H9 (cell line): Measurements from ENCODE around the gene CDH23. TPM values are rescaled to one million over a fixed set of nuclear protein-coding genes. Genes with fewer than 3 reads are reported as not detected.

ENCODE experiments used
- DNase-seq: peaks from one replicate; pipeline ENCODE4 v3.0.0-alpha.2; 2017
- H2AFZ ChIP-seq: one replicate; pipeline ENCODE4 v1.6.1; 2013; ENCODE audit warnings: mild to moderate bottlenecking, low read length, control low read depth, moderate library complexity
- H2AK5ac ChIP-seq: 2 replicates; pipeline ENCODE4 v1.6.1; 2013; ENCODE audit warnings: low read length, control low read depth, mixed read lengths; ENCODE audit not compliant: insufficient read length
- H2BK120ac ChIP-seq: one replicate; pipeline ENCODE4 v1.6.1; 2013; ENCODE audit warnings: low read depth, mild to moderate bottlenecking, low read length, control low read depth, inconsistent platforms; ENCODE audit not compliant: poor library complexity, severe bottlenecking
- H2BK12ac ChIP-seq: 2 replicates; pipeline ENCODE4 v1.6.1; 2013; ENCODE audit warnings: low read length, control low read depth, mixed read lengths, low read depth; ENCODE audit not compliant: insufficient read length
- H2BK15ac ChIP-seq: 2 replicates; pipeline ENCODE4 v1.6.1; 2013; ENCODE audit warnings: low read depth, low read length, control low read depth
- H2BK20ac ChIP-seq: one replicate; pipeline ENCODE4 v1.6.1; 2013; ENCODE audit warnings: low read depth, mild to moderate bottlenecking, low read length, control low read depth, inconsistent platforms; ENCODE audit not compliant: poor library complexity, severe bottlenecking
- H2BK5ac ChIP-seq: 2 replicates; pipeline ENCODE4 v1.6.1; 2013; ENCODE audit warnings: low read length, control low read depth, mixed read lengths; ENCODE audit not compliant: insufficient read length
- H3K14ac ChIP-seq: 2 replicates; pipeline ENCODE4 v1.6.1; 2013; ENCODE audit warnings: low read length, control low read depth; ENCODE audit not compliant: insufficient read depth
- H3K18ac ChIP-seq: 2 replicates; pipeline ENCODE4 v1.6.1; 2013; ENCODE audit warnings: low read depth, mild to moderate bottlenecking, mixed read lengths, low read length, control low read depth; ENCODE audit not compliant: insufficient read length
- H3K23ac ChIP-seq: 2 replicates; pipeline ENCODE4 v1.6.1; 2013; ENCODE audit warnings: low read length, control low read depth, mixed read lengths, low read depth; ENCODE audit not compliant: insufficient read length
- H3K23me2 ChIP-seq: 2 replicates; pipeline ENCODE4 v1.6.1; 2013; ENCODE audit warnings: low read depth, mild to moderate bottlenecking, mixed read lengths, low read length, control low read depth; ENCODE audit not compliant: insufficient read length, poor library complexity, severe bottlenecking
- H3K27ac ChIP-seq: 2 replicates; pipeline ENCODE4 v1.5.1; 2013; ENCODE audit warnings: low read length, control low read depth, mixed read lengths, low read depth; ENCODE audit not compliant: insufficient read length
- H3K27me3 ChIP-seq: 2 replicates; pipeline ENCODE4 v1.6.1; 2013; ENCODE audit warnings: low read length, control low read depth, inconsistent platforms; ENCODE audit not compliant: insufficient read depth
- H3K4ac ChIP-seq: 2 replicates; pipeline ENCODE4 v1.6.1; 2013; ENCODE audit warnings: low read depth, mild to moderate bottlenecking, control low read depth, inconsistent platforms, low read length, moderate library complexity
- H3K4me1 ChIP-seq: 2 replicates; pipeline ENCODE4 v1.6.1; 2013; ENCODE audit warnings: low read length, control low read depth, inconsistent platforms; ENCODE audit not compliant: insufficient read depth
- H3K4me2 ChIP-seq: 2 replicates; pipeline ENCODE4 v1.6.1; 2013; ENCODE audit warnings: low read length, control low read depth, mixed read lengths; ENCODE audit not compliant: insufficient read length, insufficient read depth
- H3K56ac ChIP-seq: 2 replicates; pipeline ENCODE4 v1.6.1; 2013; ENCODE audit warnings: low read depth, mild to moderate bottlenecking, mixed read lengths, low read length, control low read depth; ENCODE audit not compliant: insufficient read length
- H3K79me1 ChIP-seq: 2 replicates; pipeline ENCODE4 v1.6.1; 2013; ENCODE audit warnings: low read depth, mild to moderate bottlenecking, moderate library complexity, low read length, control low read depth, inconsistent platforms; ENCODE audit not compliant: insufficient read depth, poor library complexity, severe bottlenecking
- H3K79me2 ChIP-seq: 2 replicates; pipeline ENCODE4 v1.6.1; 2013; ENCODE audit warnings: low read length, control low read depth, inconsistent platforms; ENCODE audit not compliant: insufficient read depth
- H3K9ac ChIP-seq: 2 replicates; pipeline ENCODE4 v1.6.1; 2013; ENCODE audit warnings: low read length, control low read depth, mixed read lengths; ENCODE audit not compliant: insufficient read length; ENCODE audit errors: extremely low read depth
- H3K9me3 ChIP-seq: one replicate; pipeline ENCODE4 v1.6.1; 2013; ENCODE audit warnings: low read depth, low read length, inconsistent platforms; ENCODE audit not compliant: control insufficient read depth
- H3T11ph ChIP-seq: one replicate; pipeline ENCODE4 v1.6.1; 2013; ENCODE audit warnings: mild to moderate bottlenecking, low read length, control low read depth, inconsistent platforms
- H4K20me1 ChIP-seq: one replicate; pipeline ENCODE4 v1.6.1; 2013; ENCODE audit not compliant: control insufficient read depth, insufficient read length, insufficient read depth
- H4K5ac ChIP-seq: 2 replicates; pipeline ENCODE4 v1.6.1; 2013; ENCODE audit warnings: low read depth, mild to moderate bottlenecking, mixed read lengths, low read length, control low read depth; ENCODE audit not compliant: insufficient read length
- H4K8ac ChIP-seq: replicated peaks from 2 replicates; pipeline ENCODE4 v1.6.1; 2013; ENCODE audit warnings: low read length, control low read depth, mixed read lengths, low read depth; ENCODE audit not compliant: insufficient read length
- H4K91ac ChIP-seq: 2 replicates; pipeline ENCODE4 v1.6.1; 2013; ENCODE audit warnings: low read depth, mild to moderate bottlenecking, moderate library complexity, mixed read lengths, low read length, control low read depth; ENCODE audit not compliant: insufficient read length
- H3K27ac Mint-ChIP-seq, 3 experiments: 2 replicates in 2 of 3; 3 replicates in 1 of 3; pipeline ENCODE4 v1.8.0; 2020 to 2021; ENCODE audit warnings: mixed read lengths in 3 of 3, mild to moderate bottlenecking in 1 of 3, moderate library complexity in 1 of 3
- H3K27me3 Mint-ChIP-seq: 2 replicates; pipeline ENCODE4 v1.8.0; 2021; ENCODE audit warnings: low read depth, mild to moderate bottlenecking, moderate library complexity, mixed read lengths
- H3K36me3 Mint-ChIP-seq, 3 experiments: 2 replicates in 2 of 3; 3 replicates in 1 of 3; pipeline ENCODE4 v1.8.0; 2020 to 2021; ENCODE audit warnings: low read depth in 3 of 3, mixed read lengths in 3 of 3; ENCODE audit not compliant: insufficient read depth in 1 of 3
- H3K4me1 Mint-ChIP-seq, 2 experiments: 2 replicates each; pipeline ENCODE4 v1.8.0; 2020; ENCODE audit warnings: mixed read lengths in 2 of 2
- H3K4me3 Mint-ChIP-seq, 2 experiments: 2 replicates in 1 of 2; 3 replicates in 1 of 2; pipeline ENCODE4 v1.8.0; 2020 to 2021; ENCODE audit warnings: mild to moderate bottlenecking in 2 of 2, mixed read lengths in 2 of 2, moderate library complexity in 1 of 2
- H3K9me3 Mint-ChIP-seq, 2 experiments: 2 replicates in 1 of 2; 3 replicates in 1 of 2; pipeline ENCODE4 v1.8.0; 2020; ENCODE audit warnings: mild to moderate bottlenecking in 2 of 2, mixed read lengths in 2 of 2, moderate library complexity in 1 of 2
- CTCF ChIP-seq: fragments of 200-600 bp; sonication (generic); conservative IDR thresholded peaks from 3 replicates; pipeline ENCODE4 v1.8.0; 2021; ENCODE audit warnings: antibody characterized with exemption, mild to moderate bottlenecking
- WGBS: extraction: QIAGEN DNeasy Blood & Tissue Kit; methylation state at CpG from one replicate; pipeline ENCODE4 v1.1.7; 2013; ENCODE audit warnings: missing lambda C conversion rate, low lambda C conversion rate, mixed read lengths; ENCODE audit not compliant: insufficient read length; ENCODE audit errors: extremely low coverage; 5-methylcytosine and 5-hydroxymethylcytosine counted together
- total RNA-seq: library from RNA; stranded (reverse); gene quantifications from 2 replicates; pipeline ENCODE4 v1.2.1, GENCODE V29; 2021

Gene CDH23
- total RNA-seq, 1 experiment from 2014 or later, result 2.1 TPM

- H2BK12ac ChIP-seq, result no peak overlapping the region
- no peak overlapping the region for H3K18ac ChIP-seq
- DNase-seq, result no peak
- no peak overlapping the region for H2BK20ac ChIP-seq
- H3K4me1 Mint-ChIP-seq, result peaks cover 22 to 46% of the 10 kb centered on the region in 2 experiments
- no peak overlapping the region for H2BK15ac ChIP-seq
- no peaks in the 10 kb centered on the region for H3K9me3 Mint-ChIP-seq
- H3K27ac Mint-ChIP-seq, result no peak overlapping the region; a peak in 1 of 7 replicates
- no peaks in the 10 kb centered on the region for H3K27me3 ChIP-seq
- no peak overlapping the region for H3K14ac ChIP-seq
- H2BK5ac ChIP-seq, result no peak overlapping the region
- no peak overlapping the region for H3K4ac ChIP-seq
- no peak overlapping the region for H3T11ph ChIP-seq
- no peak overlapping the region for H3K4me3 Mint-ChIP-seq
- H3K56ac ChIP-seq, result no peak overlapping the region
- no peaks in the 10 kb centered on the region for H3K23me2 ChIP-seq
- H3K27ac ChIP-seq, result no peak overlapping the region
- H2AK5ac ChIP-seq, result no peak overlapping the region
- H4K91ac ChIP-seq, result no peak overlapping the region
- no peaks in the 10 kb centered on the region for H3K36me3 Mint-ChIP-seq
- H4K5ac ChIP-seq, result no peak overlapping the region
- no peaks in the 10 kb centered on the region for H3K79me1 ChIP-seq
- H3K4me1 ChIP-seq, result no peaks in the 10 kb centered on the region; the same call in 1 of the 2 replicates
- no peak overlapping the region for H3K23ac ChIP-seq
- H3K27me3 Mint-ChIP-seq, result peaks cover 2% of the 10 kb centered on the region
- WGBS, result no CpG with 5 or more reads among the region's 10 CpGs
- no peak overlapping the region for H2AFZ ChIP-seq
- H3K9me3 ChIP-seq, result no peaks in the 10 kb centered on the region
- no peak overlapping the region for H4K8ac ChIP-seq
- TF ChIP-seq CTCF, result no peak
- H3K9ac ChIP-seq, result no peak overlapping the region
- H4K20me1 ChIP-seq, result no peaks in the 10 kb centered on the region
- no peak overlapping the region for H2BK120ac ChIP-seq
- H3K4me2 ChIP-seq, result no peak overlapping the region
- no peaks in the 10 kb centered on the region for H3K79me2 ChIP-seq
These were observed 181.3 kb downstream of the CDH23 start for GRCh38 chr10:71578069-71578468.
